Thyroid gland (tissue), 4 donors: ENCODE data around the gene YBX3. TPM values are rescaled to one million over a fixed set of nuclear protein-coding genes. Genes with fewer than 3 reads are reported as not detected.

Experiments used
- DNase-seq, 2 donors: peaks; one replicate each; pipeline ENCODE4 v3.0.0-alpha.2; 2019
- H3K27ac ChIP-seq, 3 donors: fragments of 200-600 bp; sonication (generic); 1 replicate in 2 of 3; 2 replicates in 1 of 3; pipeline ENCODE4 v1.5.1; 2016 to 2019; ENCODE audit warnings: mild to moderate bottlenecking in 1 of 3, moderate library complexity in 1 of 3
- H3K27me3 ChIP-seq: fragments of 200-600 bp; sonication (generic); one replicate; pipeline ENCODE4 v1.5.1; 2019
- H3K36me3 ChIP-seq, 2 donors: fragments of 200-600 bp; sonication (generic); one replicate each; pipeline ENCODE4 v1.5.1; 2016 to 2019
- H3K4me1 ChIP-seq, 2 donors: fragments of 200-600 bp; sonication (generic); one replicate each; pipeline ENCODE4 v1.5.1; 2017 to 2019
- H3K4me3 ChIP-seq, 3 donors: fragments of 200-600 bp; sonication (generic); replicated peaks in 1 of 3; 1 replicate in 2 of 3; 2 replicates in 1 of 3; pipeline ENCODE4 v1.5.1; 2016; ENCODE audit warnings: mild to moderate bottlenecking in 1 of 3
- H3K9me3 ChIP-seq: fragments of 200-600 bp; sonication (generic); one replicate; pipeline ENCODE4 v1.5.1; 2017
- POLR2A ChIP-seq, 2 donors: fragments of 450-650 bp; IDR thresholded peaks; one replicate each; pipeline ENCODE4 v1.6.1; 2017; ENCODE audit warnings: antibody characterized with exemption in 2 of 2, mild to moderate bottlenecking in 2 of 2, moderate library complexity in 1 of 2
- WGBS, 2 donors: methylation state at CpG; one replicate each; pipeline ENCODE4 v1.1.5; 2017; 5-methylcytosine and 5-hydroxymethylcytosine counted together
- intact Hi-C: fragments of 100-400 bp; cut with DNase I; formaldehyde crosslinking; loops from one replicate; pipeline ENCODE4 v1.15.1; 2023
- total RNA-seq, 4 donors: library from RNA; depleted of rRNA; stranded (reverse); fragments of >200 nt; gene quantifications; one replicate each; pipeline ENCODE4 v1.2.3, GENCODE V29; 2016
- TF ChIP-seq, protein P1 (sequence below), 6 experiments: fragments of 200-600 bp in 3 of 6; fragments of 450-650 bp in 3 of 6; sonication (generic) in 3 of 6; IDR thresholded peaks; one replicate each; pipeline ENCODE4 v1.5.1; 2016 to 2019; ENCODE audit warnings: antibody characterized with exemption in 6 of 6, mild to moderate bottlenecking in 2 of 6, inconsistent platforms in 1 of 6, moderate library complexity in 1 of 6

Gene YBX3
- total RNA-seq, 4 donors from 2014 or later, result 123 to 351 (median 233) TPM

DNA sequence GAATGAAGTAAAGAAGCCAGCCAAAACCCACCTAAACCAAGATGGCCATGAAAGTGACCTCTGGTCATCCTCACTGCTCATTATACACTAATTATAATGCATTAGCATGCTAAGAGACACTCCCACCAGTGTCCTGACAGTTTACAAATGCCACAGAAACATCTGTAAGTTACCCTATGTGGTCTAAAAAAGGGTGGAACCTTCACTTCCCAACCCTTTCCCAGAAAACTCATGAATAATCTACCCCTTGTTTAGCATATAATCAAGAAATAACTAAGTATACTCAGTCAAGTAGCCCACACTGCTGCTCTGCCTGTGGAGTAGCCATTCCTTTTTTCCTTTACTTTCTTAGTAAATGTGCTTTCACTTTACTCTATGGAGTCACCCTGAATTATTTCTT is 69.1 kb downstream of the YBX3 start:
- H3K4me1 ChIP-seq, result no peaks in the 10 kb centered on the region
- H3K36me3 ChIP-seq, result no peaks in the 10 kb centered on the region
- TF ChIP-seq, protein P1, sequence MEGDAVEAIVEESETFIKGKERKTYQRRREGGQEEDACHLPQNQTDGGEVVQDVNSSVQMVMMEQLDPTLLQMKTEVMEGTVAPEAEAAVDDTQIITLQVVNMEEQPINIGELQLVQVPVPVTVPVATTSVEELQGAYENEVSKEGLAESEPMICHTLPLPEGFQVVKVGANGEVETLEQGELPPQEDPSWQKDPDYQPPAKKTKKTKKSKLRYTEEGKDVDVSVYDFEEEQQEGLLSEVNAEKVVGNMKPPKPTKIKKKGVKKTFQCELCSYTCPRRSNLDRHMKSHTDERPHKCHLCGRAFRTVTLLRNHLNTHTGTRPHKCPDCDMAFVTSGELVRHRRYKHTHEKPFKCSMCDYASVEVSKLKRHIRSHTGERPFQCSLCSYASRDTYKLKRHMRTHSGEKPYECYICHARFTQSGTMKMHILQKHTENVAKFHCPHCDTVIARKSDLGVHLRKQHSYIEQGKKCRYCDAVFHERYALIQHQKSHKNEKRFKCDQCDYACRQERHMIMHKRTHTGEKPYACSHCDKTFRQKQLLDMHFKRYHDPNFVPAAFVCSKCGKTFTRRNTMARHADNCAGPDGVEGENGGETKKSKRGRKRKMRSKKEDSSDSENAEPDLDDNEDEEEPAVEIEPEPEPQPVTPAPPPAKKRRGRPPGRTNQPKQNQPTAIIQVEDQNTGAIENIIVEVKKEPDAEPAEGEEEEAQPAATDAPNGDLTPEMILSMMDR (IDR thresholded peaks at IDR 0.05), result no peak
- TF ChIP-seq POLR2A (IDR thresholded peaks at IDR 0.05), result no peak
- no peaks in the 10 kb centered on the region for H3K9me3 ChIP-seq
- DNase-seq, result no peak
- H3K27ac ChIP-seq, result no peak overlapping the region
- no peaks in the 10 kb centered on the region for H3K27me3 ChIP-seq
- intact Hi-C loops, result no loop called here
- no peak overlapping the region for H3K4me3 ChIP-seq

DNA sequence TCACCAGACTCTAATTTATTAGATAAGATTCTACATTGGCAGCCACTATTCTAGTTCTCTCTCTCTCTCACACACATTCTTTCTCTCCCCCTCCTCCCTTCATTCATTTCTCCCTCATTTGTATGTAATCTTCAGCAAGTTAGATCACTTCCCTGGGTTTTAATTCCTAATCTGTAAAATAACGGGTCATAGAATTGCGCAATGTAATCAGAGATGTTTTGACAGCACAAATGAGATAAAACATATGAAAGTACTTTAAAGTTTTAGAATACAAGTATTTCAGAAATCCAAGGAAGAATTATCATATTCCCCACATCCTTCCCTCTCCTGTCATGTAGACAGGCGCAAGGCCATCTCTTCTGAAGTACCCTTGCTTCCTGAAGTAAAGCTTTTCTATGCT is 70.9 kb downstream of the YBX3 start:
- H3K4me3 ChIP-seq, result no peak overlapping the region
- intact Hi-C loops, result no loop called here
- 88 to 90% methylated on average over 3 of the region's 3 CpGs for WGBS, 2 donors
- no peaks in the 10 kb centered on the region for H3K9me3 ChIP-seq
- no peaks in the 10 kb centered on the region for H3K4me1 ChIP-seq
- no peaks in the 10 kb centered on the region for H3K36me3 ChIP-seq
- no peaks in the 10 kb centered on the region for H3K27me3 ChIP-seq
- TF ChIP-seq, protein P1 (IDR thresholded peaks at IDR 0.05), result no peak
- no peak for TF ChIP-seq POLR2A (IDR thresholded peaks at IDR 0.05)
- no peak for DNase-seq
- H3K27ac ChIP-seq, result no peak overlapping the region

Other genes with a start within 250 kb of the YBX3 start
- 1 to 10 TPM in 2 of 4 donors, under 1 TPM in 1, not detected in 1; 0.45 to 2.0 (median 1.0) TPM for gene EIF2S3B, start 217.4 kb downstream of the YBX3 start, total RNA-seq
- 10 to 100 TPM; 13.1 to 17.4 (median 14.5) TPM for gene MAGOHB, start 109.7 kb downstream of the YBX3 start, total RNA-seq
- gene STYK1, start 49.3 kb downstream of the YBX3 start, total RNA-seq, result under 1 TPM in 1 of 4 donors, not detected in 3; 0.40 TPM
- 1 to 10 TPM in 1 of 4 donors, not detected in 3; 1.1 TPM for gene TAS2R7, start 79.3 kb upstream of the YBX3 start, total RNA-seq
- under 1 TPM in 1 of 4 donors, not detected in 3; 0.49 TPM for gene TAS2R8, start 84.0 kb upstream of the YBX3 start, total RNA-seq
- not detected for gene TAS2R9, start 86.8 kb upstream of the YBX3 start, total RNA-seq
- gene TAS2R10, start 103.0 kb upstream of the YBX3 start, total RNA-seq, result 1 to 10 TPM; 1.6 to 2.8 (median 2.1) TPM
- gene PRR4, start 126.2 kb upstream of the YBX3 start, total RNA-seq, result 1 to 10 TPM; 4.3 to 8.7 (median 7.8) TPM
- gene PRH1, start 160.9 kb upstream of the YBX3 start, total RNA-seq, result 10 to 100 TPM; 35.5 to 78.8 (median 62.1) TPM
- gene TAS2R13, start 186.2 kb upstream of the YBX3 start, total RNA-seq, result 10 to 100 TPM in 1 of 4 donors, 1 to 10 TPM in 3; 4.3 to 15.6 (median 7.4) TPM
- gene PRH2, start 205.9 kb upstream of the YBX3 start, total RNA-seq, result not detected
- gene TAS2R14, start 215.9 kb upstream of the YBX3 start, total RNA-seq, result 10 to 100 TPM in 3 of 4 donors, 1 to 10 TPM in 1; 6.8 to 26.0 (median 10.3) TPM